Parathyroid adenoma (tissue), 2 donors: ENCODE results near the gene TNNC2.
A peak's percentile ranks its signal among the peaks of the same experiment; 100 is the strongest.

Experiments
- H2AFZ ChIP-seq: fragments of 300-600 bp; sonication (generic); one replicate; pipeline ENCODE4 v1.7.0; 2017; ENCODE audit warnings: antibody characterized with exemption, mild to moderate bottlenecking
- H3K27ac ChIP-seq: fragments of 300-600 bp; sonication (generic); one replicate; pipeline ENCODE4 v1.7.0; 2017
- H3K27me3 ChIP-seq: fragments of 300-600 bp; sonication (generic); one replicate; pipeline ENCODE4 v1.7.0; 2017; ENCODE audit warnings: low read length; ENCODE audit not compliant: control insufficient read depth, insufficient read depth
- H3K36me3 ChIP-seq: fragments of 300-600 bp; sonication (generic); one replicate; pipeline ENCODE4 v1.7.0; 2017; ENCODE audit warnings: low read length; ENCODE audit not compliant: control insufficient read depth, insufficient read depth
- H3K4me1 ChIP-seq: fragments of 300-600 bp; sonication (generic); one replicate; pipeline ENCODE4 v1.7.0; 2017; ENCODE audit warnings: control low read depth
- H3K4me2 ChIP-seq: fragments of 300-600 bp; sonication (generic); one replicate; pipeline ENCODE4 v1.7.0; 2017; ENCODE audit warnings: low read length
- H3K4me3 ChIP-seq: fragments of 300-600 bp; sonication (generic); one replicate; pipeline ENCODE4 v1.7.0; 2017; ENCODE audit warnings: low read depth, low read length
- H3K79me2 ChIP-seq: fragments of 300-600 bp; sonication (generic); one replicate; pipeline ENCODE4 v1.7.0; 2017; ENCODE audit warnings: control low read depth
- H3K9ac ChIP-seq: fragments of 300-600 bp; sonication (generic); one replicate; pipeline ENCODE4 v1.7.0; 2017; ENCODE audit warnings: mild to moderate bottlenecking
- H3K9me3 ChIP-seq: fragments of 300-600 bp; sonication (generic); one replicate; pipeline ENCODE4 v1.7.0; 2017; ENCODE audit warnings: low read length; ENCODE audit not compliant: control insufficient read depth
- TF ChIP-seq, protein P1 (sequence below): fragments of 300-600 bp; sonication (generic); IDR thresholded peaks from one replicate; pipeline ENCODE4 v1.7.0; 2017; ENCODE audit warnings: antibody characterized with exemption, mild to moderate bottlenecking
- donor health status: primary hyperparathyroidism.

Gene TNNC2

DNA sequence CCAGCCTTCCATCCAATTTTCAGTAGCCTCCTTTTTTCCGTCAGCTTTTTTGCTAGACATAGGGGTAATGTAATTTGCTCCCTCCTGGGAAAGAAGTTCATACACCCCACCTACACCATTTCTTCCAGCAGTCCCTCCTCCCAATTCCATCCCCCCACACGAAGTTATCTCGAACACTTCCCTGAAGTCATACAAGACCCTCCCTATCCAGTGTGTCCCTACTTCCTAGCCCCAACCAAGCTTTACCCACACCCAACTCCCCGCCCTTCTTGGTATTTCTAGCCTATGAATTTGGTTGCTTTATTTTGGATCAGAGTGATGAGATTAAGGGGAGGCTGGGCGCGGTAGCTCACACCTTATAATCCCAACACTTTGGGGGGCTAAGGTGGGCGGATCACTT is 13.6 kb downstream of the TNNC2 start:
- no peaks in the 10 kb centered on the region for H3K4me1 ChIP-seq
- H2AFZ ChIP-seq, result no peak overlapping the region
- no peak overlapping the region for H3K4me3 ChIP-seq
- no peaks in the 10 kb centered on the region for H3K36me3 ChIP-seq
- no peaks in the 10 kb centered on the region for H3K79me2 ChIP-seq
- no peaks in the 10 kb centered on the region for H3K27me3 ChIP-seq
- H3K4me2 ChIP-seq, result no peak overlapping the region
- no peak overlapping the region for H3K9ac ChIP-seq
- no peak overlapping the region for H3K27ac ChIP-seq
- H3K9me3 ChIP-seq, result no peaks in the 10 kb centered on the region
- TF ChIP-seq, protein P1, sequence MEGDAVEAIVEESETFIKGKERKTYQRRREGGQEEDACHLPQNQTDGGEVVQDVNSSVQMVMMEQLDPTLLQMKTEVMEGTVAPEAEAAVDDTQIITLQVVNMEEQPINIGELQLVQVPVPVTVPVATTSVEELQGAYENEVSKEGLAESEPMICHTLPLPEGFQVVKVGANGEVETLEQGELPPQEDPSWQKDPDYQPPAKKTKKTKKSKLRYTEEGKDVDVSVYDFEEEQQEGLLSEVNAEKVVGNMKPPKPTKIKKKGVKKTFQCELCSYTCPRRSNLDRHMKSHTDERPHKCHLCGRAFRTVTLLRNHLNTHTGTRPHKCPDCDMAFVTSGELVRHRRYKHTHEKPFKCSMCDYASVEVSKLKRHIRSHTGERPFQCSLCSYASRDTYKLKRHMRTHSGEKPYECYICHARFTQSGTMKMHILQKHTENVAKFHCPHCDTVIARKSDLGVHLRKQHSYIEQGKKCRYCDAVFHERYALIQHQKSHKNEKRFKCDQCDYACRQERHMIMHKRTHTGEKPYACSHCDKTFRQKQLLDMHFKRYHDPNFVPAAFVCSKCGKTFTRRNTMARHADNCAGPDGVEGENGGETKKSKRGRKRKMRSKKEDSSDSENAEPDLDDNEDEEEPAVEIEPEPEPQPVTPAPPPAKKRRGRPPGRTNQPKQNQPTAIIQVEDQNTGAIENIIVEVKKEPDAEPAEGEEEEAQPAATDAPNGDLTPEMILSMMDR, result no peak

DNA sequence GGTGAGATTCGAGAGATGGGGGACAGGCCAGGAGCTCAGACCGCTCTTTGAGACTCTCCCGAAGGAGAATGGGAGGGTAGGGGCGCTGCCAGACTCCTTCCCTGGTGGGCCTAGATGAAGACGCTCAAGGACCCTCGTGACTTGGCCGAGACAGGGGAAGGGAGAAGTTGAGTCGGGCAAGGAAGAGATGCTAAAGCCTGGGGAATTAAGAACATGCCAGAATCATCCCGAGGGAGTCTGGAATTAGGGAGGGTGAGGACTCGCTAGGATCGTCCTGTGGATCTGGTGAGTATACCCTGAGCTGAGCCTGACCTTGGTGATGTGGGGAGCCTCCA is 14.1 kb downstream of the TNNC2 start:
- H3K9ac ChIP-seq, result no peak overlapping the region
- H3K36me3 ChIP-seq, result no peaks in the 10 kb centered on the region
- no peaks in the 10 kb centered on the region for H3K79me2 ChIP-seq
- no peak overlapping the region for H3K4me3 ChIP-seq
- H3K27ac ChIP-seq, result no peak overlapping the region
- TF ChIP-seq, protein P1, result no peak
- H2AFZ ChIP-seq, result peak overlapping the region; percentile 54
- H3K9me3 ChIP-seq, result no peaks in the 10 kb centered on the region
- no peaks in the 10 kb centered on the region for H3K27me3 ChIP-seq
- H3K4me1 ChIP-seq, result no peaks in the 10 kb centered on the region
- H3K4me2 ChIP-seq, result peak overlapping the region; percentile 94

DNA sequence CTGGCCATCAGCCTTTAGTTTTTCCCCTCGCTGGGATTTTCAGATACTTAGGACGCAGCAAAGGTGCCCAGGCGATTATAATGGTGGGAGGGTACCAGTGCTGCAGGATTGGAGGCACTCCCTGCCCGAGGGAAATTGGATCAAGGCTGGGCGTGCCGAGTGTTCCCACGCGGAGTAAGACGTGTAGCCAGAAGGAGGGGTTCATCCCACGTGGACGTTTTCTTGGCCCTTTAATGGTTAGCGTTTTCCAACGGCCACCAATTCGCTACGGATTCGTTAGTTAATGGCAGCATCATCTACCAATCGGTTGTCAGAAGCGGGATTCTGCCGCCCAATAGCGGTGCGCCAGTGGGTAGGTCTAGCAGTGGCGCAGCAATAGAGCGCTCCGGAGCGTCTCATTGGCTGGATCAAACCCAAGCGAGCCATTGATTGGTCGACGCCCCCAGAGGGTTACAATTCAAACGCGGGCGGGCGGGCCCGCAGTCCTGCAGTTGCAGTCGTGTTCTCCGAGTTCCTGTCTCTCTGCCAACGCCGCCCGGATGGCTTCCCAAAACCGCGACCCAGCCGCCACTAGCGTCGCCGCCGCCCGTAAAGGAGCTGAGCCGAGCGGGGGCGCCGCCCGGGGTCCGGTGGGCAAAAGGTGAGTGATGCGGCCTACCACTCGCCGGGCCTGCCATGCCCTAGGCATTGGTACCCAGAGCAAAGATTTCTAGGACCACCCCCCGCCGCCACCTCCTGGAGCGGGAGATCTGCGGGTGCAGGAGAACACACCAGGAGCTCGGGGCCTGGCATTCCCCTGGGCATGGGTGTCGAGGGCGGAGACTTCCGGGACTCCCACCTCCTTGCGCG is 14.7 kb downstream of the TNNC2 start, which contains the start of gene UBE2C:
Gene UBE2C (plus strand): TSS at position 488 of the 849 bp plus-strand sequence. CDS start 52 bp downstream, at position 540.
- H3K9me3 ChIP-seq, result no peaks in the 10 kb centered on the region
- H3K4me3 ChIP-seq, result peak within 1 kb of the TSS; percentile 39
- H3K4me1 ChIP-seq, result no peaks in the 10 kb centered on the region
- H3K27me3 ChIP-seq, result no peaks in the 10 kb centered on the region
- no peak within 1 kb of the TSS for H3K27ac ChIP-seq
- H3K36me3 ChIP-seq, result no peaks in the 10 kb centered on the region
- peak within 1 kb of the TSS; percentile 94 for H3K4me2 ChIP-seq
- peak within 1 kb of the TSS; percentile 65 for H2AFZ ChIP-seq
- H3K79me2 ChIP-seq, result no peaks in the 10 kb centered on the region
- no peak within 1 kb of the TSS for H3K9ac ChIP-seq
- TF ChIP-seq, protein P1, result no peak

DNA sequence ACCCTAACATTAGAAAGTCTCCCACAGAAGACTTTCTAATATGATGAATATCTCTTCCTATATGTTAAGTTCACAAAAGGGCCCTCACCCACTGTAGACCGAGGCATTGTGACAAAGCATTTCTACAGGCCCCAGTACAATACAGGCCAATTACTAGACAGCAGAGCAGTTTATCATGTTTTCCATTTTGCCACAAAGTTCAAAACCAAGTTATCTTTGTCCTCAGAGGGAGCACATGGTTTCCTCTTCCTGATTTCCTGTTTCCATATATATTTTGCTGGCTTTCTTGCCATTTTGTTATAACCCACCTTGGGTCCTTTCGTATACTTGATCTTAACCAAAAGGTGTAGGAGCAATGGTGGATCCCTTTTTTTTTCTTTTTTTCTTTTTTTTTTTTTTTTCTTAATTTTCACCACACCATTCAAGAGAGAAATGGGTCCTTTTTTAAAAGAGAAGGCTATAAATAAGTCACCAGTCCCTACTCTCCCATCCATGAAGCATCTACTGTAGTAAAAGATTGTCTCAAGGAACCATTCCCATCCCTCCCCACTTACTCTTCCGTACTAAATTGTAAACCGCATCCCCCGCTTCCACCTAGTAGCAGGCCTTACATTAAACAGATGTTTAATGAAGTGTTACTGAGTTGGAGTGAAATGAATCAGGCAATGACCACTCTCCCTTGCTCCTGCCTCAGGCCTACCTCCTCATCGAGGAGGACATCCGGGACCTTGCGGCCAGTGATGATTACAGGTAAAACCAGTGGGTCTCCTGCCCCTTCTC is 16.7 kb downstream of the TNNC2 start:
- Histone ChIP-seq H3K9ac (no peak overlapping the region), H3K36me3 (no peaks in the 10 kb centered on the region), H3K4me3 (no peak overlapping the region), H2AFZ (no peak overlapping the region), H3K4me1 (no peaks in the 10 kb centered on the region), H3K79me2 (no peaks in the 10 kb centered on the region), H3K4me2 (no peak overlapping the region), H3K27ac (no peak overlapping the region), H3K27me3 (no peaks in the 10 kb centered on the region), H3K9me3 (no peaks in the 10 kb centered on the region)
- TF ChIP-seq, protein P1, result no peak
